ENCODE measurements around the gene CLDN6. TPM values are rescaled to one million over a fixed set of nuclear protein-coding genes. Genes with fewer than 3 reads are reported as not detected.

CLDN6 gene
- total RNA-seq, 1 donor from 2014 or later = 257 TPM

GRCh38 chr16:2973605-2974318, 44.2 kb downstream of the CLDN6 start:
- H3K36me3 Mint-ChIP-seq = peaks cover 1% of the 10 kb centered on the region
- no peak overlapping the region for H3K27ac Mint-ChIP-seq
- no peak overlapping the region for H3K4me3 Mint-ChIP-seq
- no peak for DNase-seq (ENCODE audit: low spot score in 2 of 2, unreplicated experiment in 2 of 2)
- TF ChIP-seq CTCF (IDR thresholded peaks at IDR 0.05; ENCODE audit: unreplicated experiment) = no peak
- H3K27me3 Mint-ChIP-seq (ENCODE audit: low read depth) = no peaks in the 10 kb centered on the region
- H3K9me3 Mint-ChIP-seq = no peaks in the 10 kb centered on the region
- peaks cover 9% of the 10 kb centered on the region for H3K4me1 Mint-ChIP-seq

GRCh38 chr16:2973093-2973492, 44.9 kb downstream of the CLDN6 start:
- Mint-ChIP-seq H3K4me3 (no peak overlapping the region), H3K36me3 (peaks cover 1% of the 10 kb centered on the region), H3K9me3 (no peaks in the 10 kb centered on the region), H3K27ac (no peak overlapping the region), H3K4me1 (peaks cover 15% of the 10 kb centered on the region), H3K27me3 (ENCODE audit: low read depth) (no peaks in the 10 kb centered on the region)
- DNase-seq (ENCODE audit: low spot score in 2 of 2, unreplicated experiment in 2 of 2) = no peak
- TF ChIP-seq CTCF (IDR thresholded peaks at IDR 0.05; ENCODE audit: unreplicated experiment) = no peak

- Mint-ChIP-seq H3K27me3 (ENCODE audit: low read depth) (no peaks in the 10 kb centered on the region), H3K9me3 (no peaks in the 10 kb centered on the region), H3K27ac (no peak overlapping the region), H3K4me3 (peak overlapping the region; percentile 31), H3K4me1 (peaks cover 15% of the 10 kb centered on the region), H3K36me3 (peaks cover 1% of the 10 kb centered on the region)
- no peak for TF ChIP-seq CTCF (IDR thresholded peaks at IDR 0.05; ENCODE audit: unreplicated experiment)
- no peak for DNase-seq (ENCODE audit: low spot score in 2 of 2, unreplicated experiment in 2 of 2)
Observed at GRCh38 chr16:2971985-2972784, 45.8 kb downstream of the CLDN6 start.

- TF ChIP-seq CTCF (IDR thresholded peaks at IDR 0.05; ENCODE audit: unreplicated experiment) = no peak
- H3K4me3 Mint-ChIP-seq = peak overlapping the region; percentile 52
- H3K4me1 Mint-ChIP-seq = peaks cover 15% of the 10 kb centered on the region
Observed at GRCh38 chr16:2971134-2971984, 46.6 kb downstream of the CLDN6 start.

GRCh38 chr16:2970563-2970962, 47.4 kb downstream of the CLDN6 start:
- Mint-ChIP-seq H3K4me3 (peak overlapping the region; percentile 52), H3K27ac (no peak overlapping the region), H3K9me3 (no peaks in the 10 kb centered on the region), H3K36me3 (peaks cover 1% of the 10 kb centered on the region), H3K4me1 (peaks cover 15% of the 10 kb centered on the region), H3K27me3 (ENCODE audit: low read depth) (no peaks in the 10 kb centered on the region)
- no peak for TF ChIP-seq CTCF (IDR thresholded peaks at IDR 0.05; ENCODE audit: unreplicated experiment)
- no peak for DNase-seq (ENCODE audit: low spot score in 2 of 2, unreplicated experiment in 2 of 2)

More at GRCh38 chr16:2971134-2971984, 46.6 kb downstream of the CLDN6 start:
- no peaks in the 10 kb centered on the region for H3K9me3 Mint-ChIP-seq
- no peaks in the 10 kb centered on the region for H3K27me3 Mint-ChIP-seq (ENCODE audit: low read depth)
- H3K27ac Mint-ChIP-seq = no peak overlapping the region
- peaks cover 1% of the 10 kb centered on the region for H3K36me3 Mint-ChIP-seq
- DNase-seq (ENCODE audit: low spot score in 2 of 2, unreplicated experiment in 2 of 2) = no peak
